IPS DF 4.7 (cell line): ENCODE measurements around the gene TMEM238.
"Not testable (repeated sequence)": the region's sequence is repeated elsewhere in the genome, so short reads cannot be mapped to it uniquely, and the experiment has no call there.

Experiments
- DNase-seq: peaks from one replicate; pipeline ENCODE4 v3.0.0-alpha.2; 2013; ENCODE audit warnings: low spot score; ENCODE audit errors: extremely low read depth

Gene TMEM238

GRCh38 chr19:55401390-55401789 is 17.3 kb upstream of the TMEM238 start:
- not testable (repeated sequence) for DNase-seq

GRCh38 chr19:55400281-55401087 is 16.4 kb upstream of the TMEM238 start:
- DNase-seq = no peak

- DNase-seq = no peak
Measured at GRCh38 chr19:55398200-55398925, 14.3 kb upstream of the TMEM238 start.

DNA sequence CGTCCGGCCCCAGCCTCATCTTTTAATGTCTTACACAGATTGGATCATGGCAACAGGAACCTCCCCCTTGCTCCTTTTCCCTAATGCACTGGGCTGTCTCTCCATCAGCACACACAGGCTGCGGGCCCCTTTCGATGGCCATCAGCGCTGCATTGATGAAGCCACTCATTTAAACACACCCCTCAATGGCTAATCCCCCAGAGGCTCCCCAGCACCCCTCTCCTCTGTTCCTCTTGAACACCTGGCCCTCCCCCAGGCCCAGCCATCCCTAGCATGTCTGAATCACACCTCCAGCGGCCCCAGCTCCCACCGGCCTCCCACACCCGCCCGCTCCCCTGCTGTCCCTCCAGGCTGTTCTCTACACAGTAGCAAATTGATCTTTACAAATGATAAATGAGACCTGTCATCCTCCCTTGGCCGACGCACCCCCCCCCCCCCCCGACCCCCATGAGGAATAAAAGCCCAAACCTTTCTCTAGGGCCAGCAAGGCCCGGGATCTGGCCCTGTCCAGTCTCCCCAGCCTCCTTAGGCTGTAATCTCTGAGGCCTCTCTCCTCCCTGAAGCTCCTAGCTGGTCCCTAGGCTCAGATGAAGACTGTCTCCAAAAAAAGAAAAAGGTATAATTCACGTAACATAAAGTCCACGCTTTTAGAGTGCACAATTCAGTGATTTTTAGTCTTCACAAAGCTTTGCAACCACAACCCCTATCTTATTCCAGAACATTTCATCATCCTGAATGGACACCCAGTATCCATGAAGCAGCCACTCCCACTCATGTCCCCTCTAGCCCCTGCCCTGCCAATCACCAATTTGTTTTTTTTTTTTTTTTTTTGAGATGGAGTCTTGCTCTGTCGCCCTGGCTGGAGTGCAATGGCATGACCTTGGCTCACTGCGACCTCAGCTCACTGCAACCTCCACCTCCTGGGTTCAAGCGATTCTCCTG is 9.0 kb upstream of the TMEM238 start:
- no peak for DNase-seq

DNA sequence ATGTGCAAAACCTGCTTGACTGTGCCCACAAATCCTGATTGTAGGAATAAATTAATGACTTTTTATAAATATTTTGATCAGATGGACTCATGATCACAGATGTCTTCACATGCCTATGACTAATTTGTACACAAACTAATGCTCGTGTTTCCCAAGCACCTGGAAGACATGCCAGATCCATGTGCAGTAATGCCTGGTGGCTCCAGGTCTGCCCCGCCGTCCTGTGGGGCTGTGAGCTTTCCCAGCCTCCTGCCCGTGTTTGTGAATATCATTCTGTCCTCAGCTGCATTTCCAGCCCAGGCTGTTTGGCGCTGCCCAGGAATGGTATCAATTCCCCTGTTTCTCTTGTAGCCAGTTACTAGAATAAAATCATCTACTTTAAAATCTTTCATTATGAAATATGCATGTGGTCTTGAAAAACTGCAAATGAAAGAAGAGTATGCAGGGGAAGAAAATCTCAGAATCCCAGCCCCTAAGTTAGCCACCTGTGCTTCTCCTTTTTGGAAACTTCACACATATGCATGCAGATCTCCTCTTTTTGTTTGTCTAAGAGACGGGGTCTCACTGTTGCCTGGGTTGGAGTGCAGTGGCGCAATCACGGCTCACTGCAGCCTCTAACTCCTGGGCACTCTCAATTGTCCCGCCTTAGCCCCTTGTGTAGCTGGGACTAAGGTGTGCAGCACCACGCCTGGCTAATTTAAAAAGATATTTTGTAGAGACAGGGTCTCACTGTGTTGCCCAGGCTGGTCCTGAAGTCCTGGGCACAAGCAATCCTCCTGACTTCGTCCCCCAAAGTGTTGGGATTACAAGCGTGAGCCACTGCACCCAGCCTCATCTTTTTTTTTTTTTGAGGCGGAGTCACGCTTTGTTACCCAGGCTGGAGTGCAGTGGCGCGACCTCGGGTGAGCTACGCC is 7.9 kb upstream of the TMEM238 start:
- DNase-seq = no peak

GRCh38 chr19:55391191-55391670 is 7.1 kb upstream of the TMEM238 start:
- no peak for DNase-seq

- DNase-seq = no peak
Measured at GRCh38 chr19:55390461-55390880, 6.4 kb upstream of the TMEM238 start.

DNA sequence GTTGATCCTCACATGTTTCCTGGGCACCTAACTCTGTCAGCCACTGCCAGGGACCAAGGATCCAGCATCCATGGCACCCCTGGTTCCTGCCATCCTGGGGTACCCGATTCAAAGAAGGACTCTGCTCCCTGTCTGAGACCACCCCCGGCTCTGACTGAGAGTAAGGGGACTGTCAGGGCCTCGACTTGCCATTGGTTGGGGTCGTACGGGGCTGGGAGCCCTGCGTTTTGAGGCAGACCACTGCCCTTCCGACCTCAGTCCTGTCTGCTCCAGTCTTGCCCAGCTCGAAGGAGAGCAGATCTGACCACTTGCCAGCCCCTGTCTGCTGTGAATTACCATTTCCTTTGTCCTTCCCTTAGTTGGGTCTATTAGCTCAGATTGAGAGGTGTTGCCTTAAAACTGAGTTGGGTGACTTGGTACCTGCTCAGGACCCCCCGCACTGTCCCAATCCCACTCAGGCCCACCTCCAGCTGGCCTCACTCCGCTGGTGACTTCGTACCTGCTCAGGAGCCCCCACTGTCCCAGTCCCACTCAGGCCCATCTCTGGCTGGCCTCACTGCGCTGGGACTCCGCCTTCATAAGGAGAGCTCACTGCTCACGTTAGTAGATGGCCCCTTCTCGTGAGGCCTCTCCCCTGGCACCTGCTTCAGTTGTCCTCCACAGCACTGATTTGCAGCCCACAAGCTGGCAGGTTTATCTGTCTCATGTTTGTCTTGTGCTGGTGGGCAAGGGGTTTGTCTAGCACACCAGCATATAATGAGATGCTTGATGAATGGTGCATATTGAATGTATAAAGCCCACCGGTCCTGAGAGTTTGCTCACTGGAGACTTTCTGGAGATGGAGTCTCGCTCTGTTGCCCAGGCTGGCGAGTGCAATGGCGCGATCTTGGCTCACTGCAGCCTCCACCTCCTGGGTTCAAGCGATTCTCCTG is 5.6 kb upstream of the TMEM238 start:
- no peak for DNase-seq

GRCh38 chr19:55387736-55388497 is 3.8 kb upstream of the TMEM238 start:
- DNase-seq = no peak

GRCh38 chr19:55386493-55386971 is 2.4 kb upstream of the TMEM238 start:
- no peak for DNase-seq

DNA sequence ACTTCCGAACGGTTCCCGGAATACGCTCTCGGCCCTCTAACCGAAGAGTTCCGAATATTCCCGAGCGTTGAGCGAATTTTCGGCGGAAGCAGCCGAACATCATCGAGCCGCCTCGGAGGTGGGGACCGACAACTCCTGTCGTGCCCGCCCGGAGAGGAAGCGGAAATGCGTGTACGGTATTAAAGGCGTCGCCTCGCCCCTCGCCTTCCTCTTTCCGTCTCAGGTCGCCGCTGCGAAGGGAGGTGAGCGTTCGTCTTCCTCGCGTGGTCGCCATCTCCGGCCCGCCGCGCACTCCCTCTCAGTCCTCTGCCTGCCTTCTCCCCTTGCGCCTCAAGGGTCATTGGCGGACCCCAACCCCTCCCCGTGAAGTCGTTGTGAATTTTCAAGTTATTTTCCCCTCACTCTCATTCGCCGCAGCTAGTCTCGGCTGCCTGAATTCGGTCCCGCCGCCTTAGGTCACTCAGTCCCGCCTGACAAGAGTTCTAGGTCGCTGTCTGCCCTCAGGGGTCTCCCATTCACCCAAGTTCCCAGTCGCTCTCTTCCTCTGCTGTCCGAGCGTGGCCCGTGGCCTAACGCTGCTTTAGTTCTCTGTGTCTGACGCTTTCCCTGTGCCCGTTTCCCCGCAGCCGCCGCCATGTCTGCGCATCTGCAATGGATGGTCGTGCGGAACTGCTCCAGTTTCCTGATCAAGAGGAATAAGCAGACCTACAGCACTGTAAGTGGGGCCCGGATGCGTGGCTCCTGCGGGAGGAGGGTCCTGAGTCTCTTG is 1.8 kb upstream of the TMEM238 start, which contains the start of gene RPL28:
Gene RPL28 (plus strand): TSS at position 209 of the 769 bp plus-strand sequence. CDS start 426 bp downstream, at position 635.
- peak; percentile 97 for DNase-seq

GRCh38 chr19:55384920-55385723 is 1.0 kb upstream of the TMEM238 start:
- peak; percentile 72 for DNase-seq

DNA sequence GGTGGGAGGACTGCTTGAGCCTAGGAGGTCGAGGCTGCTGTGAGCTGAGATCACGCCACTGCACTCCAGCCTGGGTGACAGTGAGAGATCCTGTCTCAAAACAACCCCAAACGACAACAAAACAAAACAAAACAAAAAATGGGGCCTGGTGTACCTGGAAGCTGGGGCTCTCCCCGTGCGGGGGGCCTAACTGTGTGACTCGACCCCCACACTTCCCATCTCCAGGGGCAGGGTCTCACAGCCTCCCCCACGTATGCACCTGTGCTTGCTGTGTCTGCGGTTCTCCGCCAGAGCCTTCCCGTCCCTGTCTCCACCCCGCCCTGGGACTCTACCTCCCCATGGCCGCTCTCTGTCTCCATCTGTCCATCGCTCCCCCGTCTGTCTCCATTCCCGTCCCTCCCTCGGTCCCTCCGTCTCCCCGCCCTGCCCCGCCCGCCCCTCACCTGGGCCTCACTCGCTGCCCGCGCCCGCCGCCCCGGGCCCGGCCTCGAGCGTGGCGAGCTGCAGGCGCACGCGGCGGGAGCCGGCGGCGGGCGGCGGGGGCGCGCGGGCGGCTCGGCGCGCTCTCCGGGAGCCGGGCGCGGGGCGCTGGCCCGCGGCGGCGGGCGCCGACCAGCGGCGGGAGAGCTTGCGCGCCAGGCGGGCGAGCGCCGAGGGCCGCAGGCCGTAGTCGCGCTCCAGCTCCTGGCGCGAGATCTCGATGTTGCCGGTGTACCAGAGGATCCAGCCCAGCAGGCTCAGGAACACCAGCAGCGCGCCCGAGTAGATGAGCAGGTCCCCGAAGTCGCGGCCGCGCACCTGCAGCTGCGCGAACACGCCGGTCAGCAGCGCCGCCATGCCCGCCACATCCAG is 587 bp downstream of the TMEM238 start:
- no peak for DNase-seq

DNA sequence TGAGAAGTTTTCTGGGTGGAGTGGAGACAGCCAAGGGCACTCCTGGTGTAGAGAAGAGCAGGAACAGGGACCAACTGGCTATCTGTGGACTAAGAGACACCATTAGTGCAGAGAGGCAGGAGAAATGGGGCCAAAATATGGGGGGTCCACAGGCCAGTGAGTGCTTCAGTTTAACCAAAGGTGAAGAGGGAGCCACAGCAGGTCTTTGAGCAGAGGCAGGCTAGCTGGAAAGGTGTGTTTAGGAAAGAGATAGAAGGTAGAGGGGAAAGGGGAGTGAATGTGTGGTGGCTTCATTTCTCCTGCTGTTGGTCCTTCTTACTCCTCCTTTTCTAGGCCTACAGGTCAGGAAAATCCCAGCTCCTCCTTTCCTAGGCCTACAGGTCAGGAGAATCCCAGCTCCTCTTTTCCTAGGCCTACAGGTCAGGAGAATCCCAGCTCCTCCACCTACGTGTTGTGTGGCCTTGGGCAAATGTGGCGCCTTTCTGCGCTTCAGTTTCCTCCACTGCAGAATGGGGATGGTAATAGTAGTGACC is 1.5 kb downstream of the TMEM238 start:
- no peak for DNase-seq

DNA sequence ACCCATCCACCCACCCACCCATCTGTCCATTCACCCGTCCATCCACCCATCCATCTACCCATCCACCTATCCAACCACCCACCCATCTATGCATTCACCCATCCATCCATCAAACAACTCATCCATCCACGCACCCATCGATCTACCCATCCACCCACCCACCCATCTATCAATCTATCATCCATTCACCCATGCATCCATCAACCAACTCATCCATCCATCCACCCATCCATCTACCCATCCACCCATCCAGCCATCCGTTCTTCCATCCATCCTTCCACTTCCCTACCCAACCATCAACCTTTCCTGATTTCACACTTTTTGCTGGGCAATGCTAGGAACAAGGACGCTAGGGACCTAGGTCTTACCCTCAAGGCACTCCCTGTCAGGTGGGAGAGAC is 2.1 kb downstream of the TMEM238 start:
- DNase-seq = no peak
